Ectodermal cell (in vitro differentiated cells): ENCODE data around the gene COL11A2.
"Not testable (repeated sequence)": the region's sequence is repeated elsewhere in the genome, so short reads cannot be mapped to it uniquely, and the experiment has no call there.

ENCODE experiments used
- H3K27ac ChIP-seq: 2 replicates; pipeline ENCODE4 v1.7.0; 2013; ENCODE audit warnings: mild to moderate bottlenecking, low read depth, low read length; ENCODE audit not compliant: insufficient read depth, poor library complexity, severe bottlenecking
- H3K27me3 ChIP-seq: 2 replicates; pipeline ENCODE4 v1.7.0; 2013; ENCODE audit warnings: mild to moderate bottlenecking, low read length; ENCODE audit not compliant: insufficient read depth, control insufficient read depth, poor library complexity, severe bottlenecking
- H3K36me3 ChIP-seq: one replicate; pipeline ENCODE4 v1.7.0; 2013; ENCODE audit warnings: low read length; ENCODE audit not compliant: control insufficient read depth, insufficient read depth
- H3K4me1 ChIP-seq: one replicate; pipeline ENCODE4 v1.7.0; 2013; ENCODE audit warnings: low read length; ENCODE audit not compliant: control insufficient read depth, insufficient read depth
- H3K4me3 ChIP-seq: 2 replicates; pipeline ENCODE4 v1.7.0; 2013; ENCODE audit warnings: low read depth, low read length, control low read depth; ENCODE audit not compliant: insufficient read depth
- H3K9me3 ChIP-seq: 2 replicates; pipeline ENCODE4 v1.7.0; 2013; ENCODE audit warnings: mild to moderate bottlenecking, low read length, moderate library complexity; ENCODE audit not compliant: control insufficient read depth
- WGBS, 2 experiments: methylation state at CpG; one replicate each; pipeline ENCODE4 v1.1.7; 2013; ENCODE audit warnings: missing lambda C conversion rate in 2 of 2; 5-methylcytosine and 5-hydroxymethylcytosine counted together

COL11A2 gene

GRCh38 chr6:33150560-33150959 lies 41.7 kb downstream of the COL11A2 start:
- not testable (repeated sequence) for H3K27me3 ChIP-seq, H3K36me3 ChIP-seq, H3K27ac ChIP-seq, H3K4me1 ChIP-seq, H3K9me3 ChIP-seq, H3K4me3 ChIP-seq
- 90 to 98% methylated on average over 3 of the region's 3 CpGs for WGBS, 2 experiments

- H3K27ac ChIP-seq: no peak overlapping the region
- no peaks in the 10 kb centered on the region for H3K36me3 ChIP-seq
- H3K4me1 ChIP-seq: no peaks in the 10 kb centered on the region
- no peaks in the 10 kb centered on the region for H3K9me3 ChIP-seq
- no peak overlapping the region for H3K4me3 ChIP-seq
- WGBS, 2 experiments: 60 to 61% methylated on average over 6 to 7 of the region's 8 CpGs
- no peaks in the 10 kb centered on the region for H3K27me3 ChIP-seq
These were observed 44.2 kb downstream of the COL11A2 start for GRCh38 chr6:33147807-33148666.

GRCh38 chr6:33144373-33144772 lies 47.9 kb downstream of the COL11A2 start:
- Histone ChIP-seq H3K9me3 (no peaks in the 10 kb centered on the region), H3K4me3 (no peak overlapping the region), H3K27me3 (no peaks in the 10 kb centered on the region), H3K36me3 (no peaks in the 10 kb centered on the region), H3K4me1 (no peaks in the 10 kb centered on the region), H3K27ac (no peak overlapping the region)
- 66 to 80% methylated on average over 1 of the region's 1 CpG for WGBS, 2 experiments

GRCh38 chr6:33143113-33143770 lies 49.0 kb downstream of the COL11A2 start:
- no peaks in the 10 kb centered on the region for H3K36me3 ChIP-seq
- no peaks in the 10 kb centered on the region for H3K27me3 ChIP-seq
- H3K4me3 ChIP-seq: no peak overlapping the region
- no peaks in the 10 kb centered on the region for H3K9me3 ChIP-seq
- H3K4me1 ChIP-seq: no peaks in the 10 kb centered on the region
- H3K27ac ChIP-seq: no peak overlapping the region
- WGBS, 2 experiments: 85 to 91% methylated on average over 11 to 14 of the region's 14 CpGs

GRCh38 chr6:33142501-33143070 lies 49.7 kb downstream of the COL11A2 start:
- Histone ChIP-seq H3K4me3 (no peak overlapping the region), H3K4me1 (no peaks in the 10 kb centered on the region), H3K27ac (no peak overlapping the region), H3K27me3 (no peaks in the 10 kb centered on the region), H3K9me3 (no peaks in the 10 kb centered on the region), H3K36me3 (no peaks in the 10 kb centered on the region)
- 80 to 81% methylated on average over 5 of the region's 5 CpGs for WGBS, 2 experiments

GRCh38 chr6:33140556-33140955 lies 51.7 kb downstream of the COL11A2 start:
- Histone ChIP-seq H3K27me3 (no peaks in the 10 kb centered on the region), H3K27ac (no peak overlapping the region), H3K4me3 (no peak overlapping the region), H3K4me1 (no peaks in the 10 kb centered on the region), H3K36me3 (no peaks in the 10 kb centered on the region), H3K9me3 (no peaks in the 10 kb centered on the region)
- 91 to 93% methylated on average over 6 to 7 of the region's 7 CpGs for WGBS, 2 experiments

- Histone ChIP-seq H3K27me3 (no peaks in the 10 kb centered on the region), H3K27ac (no peak overlapping the region), H3K36me3 (no peaks in the 10 kb centered on the region), H3K4me3 (no peak overlapping the region), H3K9me3 (no peaks in the 10 kb centered on the region), H3K4me1 (no peaks in the 10 kb centered on the region)
- 78 to 80% methylated on average over 8 of the region's 8 CpGs for WGBS, 2 experiments
These were observed 52.6 kb downstream of the COL11A2 start for GRCh38 chr6:33139596-33140206.

- Histone ChIP-seq H3K9me3 (no peaks in the 10 kb centered on the region), H3K27me3 (no peaks in the 10 kb centered on the region), H3K4me3 (no peak overlapping the region), H3K36me3 (no peaks in the 10 kb centered on the region), H3K4me1 (no peaks in the 10 kb centered on the region), H3K27ac (no peak overlapping the region)
- WGBS, 2 experiments: 69 to 71% methylated on average over 4 of the region's 4 CpGs
These were observed 55.9 kb downstream of the COL11A2 start for GRCh38 chr6:33136310-33136900.

GRCh38 chr6:33132081-33132524 lies 60.2 kb downstream of the COL11A2 start:
- no peak overlapping the region for H3K4me3 ChIP-seq
- H3K27me3 ChIP-seq: no peaks in the 10 kb centered on the region
- H3K9me3 ChIP-seq: no peaks in the 10 kb centered on the region
- WGBS, 2 experiments: 64 to 70% methylated on average over 8 of the region's 8 CpGs
- H3K36me3 ChIP-seq: no peaks in the 10 kb centered on the region
- H3K4me1 ChIP-seq: peaks cover 9% of the 10 kb centered on the region
- no peak overlapping the region for H3K27ac ChIP-seq
